Measurements from ENCODE around the gene MGLL. TPM values are rescaled to one million over a fixed set of nuclear protein-coding genes. Genes with fewer than 3 reads are reported as not detected.

The MGLL gene
- total and polyA plus RNA-seq, 4 donors, result 67.0 to 182 (median 78.2) TPM

- no peak overlapping the region for H3K27ac ChIP-seq (ENCODE audit: low read depth in 1 of 2, low read length in 1 of 2)
- no peaks in the 10 kb centered on the region for H3K27me3 ChIP-seq (ENCODE audit: control insufficient read depth in 3 of 3, insufficient read depth in 3 of 3, low read length in 2 of 3)
- H3K9ac ChIP-seq (ENCODE audit: insufficient read depth in 1 of 2, low read length in 2 of 2), result no peak overlapping the region
- H3K4me3 ChIP-seq, result no peak overlapping the region
- no peak for TF ChIP-seq CTCF (IDR thresholded peaks at IDR 0.05; ENCODE audit: control extremely low read depth, extremely low read depth)
- no peak for DNase-seq
- peaks cover 0 to 28% (median 9%) of the 10 kb centered on the region in 5 donors for H3K4me1 ChIP-seq (ENCODE audit: control insufficient read depth in 5 of 5, insufficient read depth in 5 of 5, low read length in 5 of 5)
- H3K9me3 ChIP-seq (ENCODE audit: control insufficient read depth in 4 of 4, insufficient read depth in 3 of 4, low read length in 3 of 4), result no peaks in the 10 kb centered on the region
- ATAC-seq (ENCODE audit: insufficient read depth, low FRiP score), result no peak
- H3K36me3 ChIP-seq (ENCODE audit: control insufficient read depth in 4 of 4, insufficient read depth in 4 of 4, low read length in 4 of 4), result no peaks in the 10 kb centered on the region
- WGBS, 2 donors, result 90 to 96% methylated on average over 21 of the region's 21 CpGs
Measured at GRCh38 chr3:127692501-127693335, 129.6 kb downstream of the MGLL start.

- Histone ChIP-seq H3K4me1 (ENCODE audit: control insufficient read depth in 5 of 5, insufficient read depth in 5 of 5, low read length in 5 of 5) (peaks cover 0 to 20% (median 6%) of the 10 kb centered on the region in 5 donors), H3K27ac (ENCODE audit: low read depth in 1 of 2, low read length in 1 of 2) (no peak overlapping the region), H3K27me3 (ENCODE audit: control insufficient read depth in 3 of 3, insufficient read depth in 3 of 3, low read length in 2 of 3) (no peaks in the 10 kb centered on the region), H3K9ac (ENCODE audit: insufficient read depth in 1 of 2, low read length in 2 of 2) (no peak overlapping the region), H3K9me3 (ENCODE audit: control insufficient read depth in 4 of 4, insufficient read depth in 3 of 4, low read length in 3 of 4) (no peaks in the 10 kb centered on the region), H3K4me3 (no peak overlapping the region), H3K36me3 (ENCODE audit: control insufficient read depth in 4 of 4, insufficient read depth in 4 of 4, low read length in 4 of 4) (no peaks in the 10 kb centered on the region)
- DNase-seq (no peak), ATAC-seq (ENCODE audit: insufficient read depth, low FRiP score) (no peak)
- no peak for TF ChIP-seq CTCF (IDR thresholded peaks at IDR 0.05; ENCODE audit: control extremely low read depth, extremely low read depth)
- 87 to 91% methylated on average over 6 of the region's 6 CpGs for WGBS, 2 donors
Measured at GRCh38 chr3:127691974-127692373, 130.3 kb downstream of the MGLL start.

- DNase-seq (no peak), ATAC-seq (ENCODE audit: insufficient read depth, low FRiP score) (no peak)
- no peaks in the 10 kb centered on the region for H3K27me3 ChIP-seq (ENCODE audit: control insufficient read depth in 3 of 3, insufficient read depth in 3 of 3, low read length in 2 of 3)
- H3K4me3 ChIP-seq, result no peak overlapping the region
- H3K36me3 ChIP-seq (ENCODE audit: control insufficient read depth in 4 of 4, insufficient read depth in 4 of 4, low read length in 4 of 4), result no peaks in the 10 kb centered on the region
- no peak overlapping the region for H3K27ac ChIP-seq (ENCODE audit: low read depth in 1 of 2, low read length in 1 of 2)
- no peak for TF ChIP-seq CTCF (IDR thresholded peaks at IDR 0.05; ENCODE audit: control extremely low read depth, extremely low read depth)
- peaks cover 0 to 16% (median 4%) of the 10 kb centered on the region in 5 donors for H3K4me1 ChIP-seq (ENCODE audit: control insufficient read depth in 5 of 5, insufficient read depth in 5 of 5, low read length in 5 of 5)
- WGBS, 2 donors, result 90% methylated on average over 8 of the region's 8 CpGs
- H3K9ac ChIP-seq (ENCODE audit: insufficient read depth in 1 of 2, low read length in 2 of 2), result no peak overlapping the region
- H3K9me3 ChIP-seq (ENCODE audit: control insufficient read depth in 4 of 4, insufficient read depth in 3 of 4, low read length in 3 of 4), result no peaks in the 10 kb centered on the region
Measured at GRCh38 chr3:127691489-127691888, 130.8 kb downstream of the MGLL start.

Data from lung (tissue), 12 donors.